Gastrocnemius medialis (tissue), 4 donors: Measurements from ENCODE around the gene ABI3BP. TPM values are rescaled to one million over a fixed set of nuclear protein-coding genes. Genes with fewer than 3 reads are reported as not detected.

Experiments
- ATAC-seq, 2 donors: fragments of 150-250 bp; one replicate each; pipeline ENCODE4 v1.9.1; 2016
- DNase-seq, 2 donors: peaks; one replicate each; pipeline ENCODE4 v3.0.0-alpha.2; 2019
- H3K27ac ChIP-seq, 4 donors: fragments of 200-600 bp; sonication (generic); 1 replicate in 1 of 4; 2 replicates in 3 of 4; pipeline ENCODE4 v1.5.1; 2016 to 2018; ENCODE audit warnings: mild to moderate bottlenecking in 2 of 4, moderate library complexity in 1 of 4
- H3K27me3 ChIP-seq, 3 donors: fragments of 200-600 bp; sonication (generic) in 2 of 3; 1 replicate in 1 of 3; 2 replicates in 2 of 3; pipeline versions ENCODE4 v1.5.1 to v1.6.0; 2016 to 2019; ENCODE audit warnings: mild to moderate bottlenecking in 1 of 3, moderate library complexity in 1 of 3
- H3K36me3 ChIP-seq, 2 donors: fragments of 200-600 bp; sonication (generic) in 1 of 2; one replicate each; pipeline ENCODE4 v1.5.1; 2017 to 2018
- H3K4me1 ChIP-seq, 2 donors: fragments of 200-600 bp; sonication (generic) in 1 of 2; one replicate each; pipeline ENCODE4 v1.5.1; 2016 to 2017; ENCODE audit warnings: mild to moderate bottlenecking in 2 of 2
- H3K4me3 ChIP-seq, 4 donors: fragments of 200-600 bp; sonication (generic) in 3 of 4; 1 replicate in 1 of 4; 2 replicates in 3 of 4; pipeline ENCODE4 v1.5.1; 2016 to 2019; ENCODE audit warnings: mild to moderate bottlenecking in 2 of 4
- H3K9me3 ChIP-seq, 3 donors: fragments of 200-600 bp; sonication (generic) in 2 of 3; 1 replicate in 1 of 3; 2 replicates in 2 of 3; pipeline ENCODE4 v1.5.1; 2016 to 2019
- CTCF ChIP-seq, 5 experiments: fragments of 450-650 bp in 3 of 5; fragments of 200-600 bp in 2 of 5; sonication (generic) in 2 of 5; IDR thresholded peaks in 4 of 5; conservative IDR thresholded peaks in 1 of 5; 1 replicate in 4 of 5; 2 replicates in 1 of 5; pipeline ENCODE4 v1.5.1; 2016 to 2019; ENCODE audit warnings: antibody characterized with exemption in 5 of 5, mild to moderate bottlenecking in 3 of 5, moderate library complexity in 3 of 5
- POLR2A ChIP-seq, 2 donors: fragments of 450-650 bp; IDR thresholded peaks; one replicate each; pipeline ENCODE4 v1.6.1; 2017; ENCODE audit warnings: antibody characterized with exemption in 2 of 2, mild to moderate bottlenecking in 2 of 2, moderate library complexity in 2 of 2
- in situ Hi-C, 4 donors: fragments of 200-750 bp; cut with MboI; loops; one replicate each; pipeline versions ENCODE4 v1.15.0 to v1.8.0; 2017; ENCODE audit warnings: low sequenced_read_pairs in 4 of 4
- intact Hi-C: fragments of 100-400 bp; cut with DNase I; formaldehyde crosslinking; loops from one replicate; pipeline ENCODE4 v1.15.1; 2023; ENCODE audit warnings: low total_unique reads
- total RNA-seq, 4 donors: library from RNA; depleted of rRNA; stranded (reverse); fragments of >200 nt; gene quantifications; one replicate each; pipeline versions ENCODE4 v1.1.0 to v1.2.3, GENCODE V29; 2016

The ABI3BP gene
- total RNA-seq: 10 to 100 TPM; 15.3 to 21.8 (median 19.5) TPM

- H3K36me3 ChIP-seq: no peaks in the 10 kb centered on the region
- ATAC-seq: peak in 1 of 2 donors; percentile 70
- peak; percentile 18 to 30 for DNase-seq
- in situ Hi-C loops: no loop called here
- TF ChIP-seq POLR2A (IDR thresholded peaks at IDR 0.05) (peak; percentile 28 to 45), CTCF (IDR thresholded peaks at IDR 0.05 in 4 of 5, conservative IDR thresholded peaks at IDR 0.05 in 1 of 5) (no peak)
- no peaks in the 10 kb centered on the region for H3K9me3 ChIP-seq
- H3K27me3 ChIP-seq: no peaks in the 10 kb centered on the region
- peaks cover 0 to 7% of the 10 kb centered on the region in 2 donors for H3K4me1 ChIP-seq
- intact Hi-C loops: loop anchor here (10.0 kb wide), 1 partner anchor 71 kb away; no protein-coding TSS in a partner anchor
- H3K27ac ChIP-seq: peak within 1 kb of the TSS; percentile 2 to 51 (median 22)
- H3K4me3 ChIP-seq: peak within 1 kb of the TSS; percentile 35 to 45 (median 38)
These were observed at the start of gene ABI3BP for GRCh38 chr3:100993309-100993708. Gene ABI3BP (minus strand): TSS chr3:100993421. CDS start chr3:100993384, 37 bp downstream.

GRCh38 chr3:101039285-101039684, 46.1 kb upstream of the ABI3BP start:
- ATAC-seq (no peak), DNase-seq (no peak)
- no peaks in the 10 kb centered on the region for H3K36me3 ChIP-seq
- H3K4me1 ChIP-seq: no peaks in the 10 kb centered on the region
- TF ChIP-seq CTCF (IDR thresholded peaks at IDR 0.05 in 4 of 5, conservative IDR thresholded peaks at IDR 0.05 in 1 of 5): no peak
- TF ChIP-seq POLR2A (IDR thresholded peaks at IDR 0.05): no peak
- no peaks in the 10 kb centered on the region for H3K27me3 ChIP-seq
- no peak overlapping the region for H3K27ac ChIP-seq
- intact Hi-C loops: no loop called here
- in situ Hi-C loops: no loop called here
- H3K4me3 ChIP-seq: no peak overlapping the region
- H3K9me3 ChIP-seq: no peaks in the 10 kb centered on the region

- DNase-seq (no peak), ATAC-seq (no peak)
- in situ Hi-C loops: no loop called here
- intact Hi-C loops: no loop called here
- TF ChIP-seq CTCF (IDR thresholded peaks at IDR 0.05 in 4 of 5, conservative IDR thresholded peaks at IDR 0.05 in 1 of 5) (no peak), POLR2A (IDR thresholded peaks at IDR 0.05) (no peak)
- Histone ChIP-seq H3K27ac (peak overlapping the region in 1 of 4 donors; percentile 28), H3K4me1 (no peaks in the 10 kb centered on the region), H3K36me3 (no peaks in the 10 kb centered on the region), H3K4me3 (no peak overlapping the region), H3K27me3 (no peaks in the 10 kb centered on the region), H3K9me3 (no peaks in the 10 kb centered on the region)
These were observed 45.7 kb upstream of the ABI3BP start for GRCh38 chr3:101038880-101039279.

GRCh38 chr3:101038393-101038792, 45.2 kb upstream of the ABI3BP start:
- Histone ChIP-seq H3K27me3 (no peaks in the 10 kb centered on the region), H3K9me3 (no peaks in the 10 kb centered on the region), H3K27ac (peak overlapping the region in 1 of 4 donors; percentile 28), H3K4me1 (no peaks in the 10 kb centered on the region), H3K36me3 (no peaks in the 10 kb centered on the region), H3K4me3 (no peak overlapping the region)
- intact Hi-C loops (no loop called here), in situ Hi-C loops (no loop called here)
- DNase-seq (no peak), ATAC-seq (peak; percentile 34 to 46)
- TF ChIP-seq CTCF (IDR thresholded peaks at IDR 0.05 in 4 of 5, conservative IDR thresholded peaks at IDR 0.05 in 1 of 5) (no peak), POLR2A (IDR thresholded peaks at IDR 0.05) (no peak)

GRCh38 chr3:101037613-101038012, 44.4 kb upstream of the ABI3BP start:
- Histone ChIP-seq H3K4me1 (no peaks in the 10 kb centered on the region), H3K27me3 (no peaks in the 10 kb centered on the region), H3K36me3 (no peaks in the 10 kb centered on the region), H3K9me3 (no peaks in the 10 kb centered on the region), H3K27ac (no peak overlapping the region), H3K4me3 (no peak overlapping the region)
- no peak for DNase-seq
- in situ Hi-C loops: no loop called here
- intact Hi-C loops: no loop called here
- ATAC-seq: no peak
- TF ChIP-seq POLR2A (IDR thresholded peaks at IDR 0.05) (no peak), CTCF (IDR thresholded peaks at IDR 0.05 in 4 of 5, conservative IDR thresholded peaks at IDR 0.05 in 1 of 5) (no peak)
